GM06990 (cell line): ENCODE data around the gene SERTAD2.

Experiments
- DNase-seq: peaks from one replicate; pipeline ENCODE4 v3.0.0-alpha.2; 2011; ENCODE audit not compliant: insufficient read length; ENCODE audit errors: extremely low read depth
- H3K27me3 ChIP-seq: replicated peaks from 2 replicates; pipeline ENCODE4 v1.6.0; 2011; ENCODE audit warnings: low read length; ENCODE audit not compliant: control insufficient read depth, insufficient read depth
- H3K36me3 ChIP-seq: 2 replicates; pipeline ENCODE4 v1.5.1; 2011; ENCODE audit warnings: low read length; ENCODE audit not compliant: control insufficient read depth, insufficient read depth
- H3K4me3 ChIP-seq: replicated peaks from 2 replicates; pipeline ENCODE4 v1.5.1; 2011; ENCODE audit warnings: low read depth, mild to moderate bottlenecking, control low read depth, low read length
- TF ChIP-seq, protein P1 (sequence below): IDR thresholded peaks from 2 replicates; pipeline ENCODE4 v1.5.1; 2011; ENCODE audit warnings: low read length, control low read depth, mild to moderate bottlenecking, inconsistent platforms; ENCODE audit not compliant: insufficient read depth, poor library complexity, severe bottlenecking

Gene SERTAD2

DNA sequence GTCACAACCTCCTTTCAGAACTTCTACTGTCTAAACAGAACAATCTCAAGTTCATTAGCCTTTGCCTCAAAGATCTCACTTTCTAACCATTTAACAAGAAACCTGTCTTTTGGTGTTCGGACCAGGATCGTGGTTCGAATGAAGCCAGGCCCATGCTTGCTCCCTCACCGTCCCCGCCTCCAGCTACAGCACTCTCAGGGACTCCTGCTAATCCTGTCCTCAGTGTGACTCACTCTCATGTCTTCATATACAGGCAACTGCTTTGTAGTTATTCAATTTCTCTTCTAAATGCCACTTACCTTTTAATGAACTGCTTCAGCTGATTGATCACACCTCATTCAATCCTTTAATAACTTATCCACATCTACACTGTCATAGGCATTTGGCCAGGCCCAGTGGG is 15.8 kb downstream of the SERTAD2 start:
- Histone ChIP-seq H3K36me3 (peaks cover 12% of the 10 kb centered on the region), H3K27me3 (no peaks in the 10 kb centered on the region), H3K4me3 (peak overlapping the region; percentile 23)
- TF ChIP-seq, protein P1, sequence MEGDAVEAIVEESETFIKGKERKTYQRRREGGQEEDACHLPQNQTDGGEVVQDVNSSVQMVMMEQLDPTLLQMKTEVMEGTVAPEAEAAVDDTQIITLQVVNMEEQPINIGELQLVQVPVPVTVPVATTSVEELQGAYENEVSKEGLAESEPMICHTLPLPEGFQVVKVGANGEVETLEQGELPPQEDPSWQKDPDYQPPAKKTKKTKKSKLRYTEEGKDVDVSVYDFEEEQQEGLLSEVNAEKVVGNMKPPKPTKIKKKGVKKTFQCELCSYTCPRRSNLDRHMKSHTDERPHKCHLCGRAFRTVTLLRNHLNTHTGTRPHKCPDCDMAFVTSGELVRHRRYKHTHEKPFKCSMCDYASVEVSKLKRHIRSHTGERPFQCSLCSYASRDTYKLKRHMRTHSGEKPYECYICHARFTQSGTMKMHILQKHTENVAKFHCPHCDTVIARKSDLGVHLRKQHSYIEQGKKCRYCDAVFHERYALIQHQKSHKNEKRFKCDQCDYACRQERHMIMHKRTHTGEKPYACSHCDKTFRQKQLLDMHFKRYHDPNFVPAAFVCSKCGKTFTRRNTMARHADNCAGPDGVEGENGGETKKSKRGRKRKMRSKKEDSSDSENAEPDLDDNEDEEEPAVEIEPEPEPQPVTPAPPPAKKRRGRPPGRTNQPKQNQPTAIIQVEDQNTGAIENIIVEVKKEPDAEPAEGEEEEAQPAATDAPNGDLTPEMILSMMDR = no peak
- no peak for DNase-seq

DNA sequence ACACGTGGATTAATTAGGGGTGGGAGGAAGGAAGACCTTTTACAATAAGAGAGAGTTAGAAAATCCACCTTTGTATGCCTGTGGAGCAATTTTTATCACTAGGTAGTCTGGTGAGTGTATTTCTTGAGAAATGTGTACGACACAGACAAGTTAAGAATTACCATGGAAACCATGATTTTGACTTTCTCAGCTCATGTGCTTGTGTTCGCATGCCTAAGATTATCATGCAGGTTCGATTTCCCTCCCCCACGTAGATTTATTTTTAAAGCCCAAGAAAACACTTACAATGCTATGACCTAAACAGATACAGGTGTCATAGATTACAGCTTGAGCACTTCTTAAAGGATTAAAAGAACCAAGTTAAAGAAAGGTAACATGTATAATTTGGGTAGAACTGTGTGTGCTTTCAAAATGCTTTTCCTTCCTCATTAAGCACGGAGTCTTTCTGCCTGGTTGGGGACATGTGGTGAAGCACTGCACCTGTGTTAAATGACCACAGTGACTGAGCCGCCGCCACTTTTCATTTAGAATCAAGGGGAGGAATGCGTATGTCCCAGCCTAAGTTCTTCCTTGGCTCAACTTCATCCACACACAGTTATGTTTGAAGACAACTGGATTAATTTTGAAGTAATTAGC is 16.6 kb downstream of the SERTAD2 start:
- TF ChIP-seq, protein P1 = no peak
- no peaks in the 10 kb centered on the region for H3K27me3 ChIP-seq
- H3K36me3 ChIP-seq = peaks cover 15% of the 10 kb centered on the region
- no peak for DNase-seq
- peak overlapping the region; percentile 23 for H3K4me3 ChIP-seq

DNA sequence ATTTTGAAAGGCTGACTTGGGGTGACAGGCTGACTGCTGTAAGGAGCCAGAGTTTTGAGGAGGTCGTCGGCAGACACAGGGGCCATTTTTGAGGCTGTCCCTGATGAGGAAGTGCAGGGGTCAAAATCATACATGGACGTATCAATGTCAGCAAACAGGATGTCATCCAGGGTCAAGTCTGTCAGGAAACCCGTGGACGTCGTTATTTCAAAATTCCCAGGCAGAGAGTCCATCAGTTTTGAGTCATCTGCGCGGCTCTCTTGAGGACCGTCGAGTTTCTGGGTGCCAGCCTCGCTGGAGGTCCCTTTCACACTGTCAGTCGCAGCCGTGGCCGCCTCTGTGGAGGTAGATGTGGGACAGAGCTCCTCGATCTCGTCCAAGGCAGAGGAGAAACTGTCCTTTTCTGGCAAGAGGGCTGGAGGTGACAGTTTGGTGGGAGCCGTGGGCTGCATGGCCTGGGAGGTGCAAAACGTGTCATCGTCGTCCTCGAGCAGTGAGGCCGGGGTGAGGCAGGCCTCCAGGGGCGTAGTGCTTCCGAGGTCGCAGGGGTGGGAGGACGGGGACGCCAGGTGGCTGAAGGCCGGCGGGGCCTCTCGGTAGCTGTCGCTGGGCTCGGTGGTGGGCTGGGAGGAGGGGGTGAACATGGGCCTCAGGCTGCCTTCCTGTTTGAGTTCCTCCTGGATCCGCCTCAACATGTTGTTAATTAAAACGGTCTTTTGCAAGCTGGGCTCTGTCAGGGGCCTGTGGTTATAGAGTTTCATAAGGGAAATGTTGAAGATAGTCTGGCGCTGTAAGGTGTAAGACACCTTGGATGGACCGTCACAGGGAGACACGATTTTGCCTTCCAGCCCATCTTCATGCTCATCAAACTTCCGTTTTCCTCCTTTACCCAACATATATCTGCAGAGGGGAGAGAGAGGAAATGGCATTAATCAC is 17.5 kb downstream of the SERTAD2 start:
- peak; percentile 85 for DNase-seq
- TF ChIP-seq, protein P1 = peak; percentile 1
- peaks cover 18% of the 10 kb centered on the region for H3K36me3 ChIP-seq
- H3K27me3 ChIP-seq = no peaks in the 10 kb centered on the region
- peak overlapping the region; percentile 23 for H3K4me3 ChIP-seq

DNA sequence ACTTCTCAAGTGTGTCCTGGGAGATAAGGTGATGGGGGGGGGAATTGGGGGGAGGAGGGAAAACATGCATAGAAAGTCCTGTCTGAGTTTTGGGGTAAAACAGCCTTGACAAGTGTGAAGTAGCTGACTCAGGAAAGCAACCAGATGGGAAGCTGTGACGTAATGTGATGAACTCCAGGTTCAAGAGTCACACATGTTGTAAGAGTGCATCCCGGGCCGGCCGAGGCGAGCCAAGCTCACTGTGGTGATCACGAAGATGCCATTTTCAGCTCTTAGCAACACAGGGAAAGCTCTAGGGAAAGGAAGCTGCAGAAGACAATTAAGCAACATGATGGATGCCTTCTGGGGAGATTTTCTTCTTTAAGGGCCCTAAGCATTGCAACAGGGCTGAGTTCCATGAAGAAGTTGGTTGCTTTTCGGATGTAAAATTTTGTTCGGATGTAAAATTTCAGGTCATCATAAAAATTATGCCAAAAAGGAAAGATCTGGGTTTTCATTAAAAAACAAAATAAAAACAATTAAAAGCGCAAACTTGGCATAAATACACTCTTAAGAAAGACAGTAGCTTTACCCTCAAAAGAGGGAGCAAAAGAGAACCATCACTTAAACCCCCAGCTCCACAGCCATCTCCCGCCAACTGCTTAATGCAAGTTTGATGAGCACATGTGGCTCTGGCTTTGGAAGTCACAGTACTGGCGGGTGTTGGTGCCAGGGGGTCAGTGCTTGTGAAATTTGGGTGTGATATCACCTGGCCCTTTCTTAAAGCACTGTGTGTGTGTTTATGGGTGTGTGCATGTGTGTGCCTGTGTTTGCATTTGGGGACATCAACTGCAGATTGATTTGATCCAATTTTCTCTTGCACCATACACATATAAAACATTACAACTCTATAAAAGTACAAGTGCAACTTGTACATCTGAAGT is 19.1 kb downstream of the SERTAD2 start:
- DNase-seq = no peak

More for the DNA sequence above, 19.1 kb downstream of the SERTAD2 start:
- H3K27me3 ChIP-seq = no peaks in the 10 kb centered on the region
- H3K4me3 ChIP-seq = no peak overlapping the region
- peaks cover 23% of the 10 kb centered on the region for H3K36me3 ChIP-seq
- TF ChIP-seq, protein P1 = no peak
